Testis (tissue), 3 donors: ENCODE measurements around the gene COL4A1. TPM values are rescaled to one million over a fixed set of nuclear protein-coding genes. Genes with fewer than 3 reads are reported as not detected.
"Not testable (repeated sequence)": the region's sequence is repeated elsewhere in the genome, so short reads cannot be mapped to it uniquely, and the experiment has no call there.

Source experiments
- DNase-seq: peaks from one replicate; pipeline ENCODE4 v3.0.0-alpha.2; 2019
- H3K27ac ChIP-seq, 2 donors: fragments of 200-600 bp; sonication (generic); one replicate each; pipeline ENCODE4 v1.5.1; 2019
- H3K27me3 ChIP-seq: fragments of 200-600 bp; sonication (generic); one replicate; pipeline ENCODE4 v1.5.1; 2019
- H3K36me3 ChIP-seq: fragments of 200-600 bp; sonication (generic); one replicate; pipeline ENCODE4 v1.5.1; 2017; ENCODE audit warnings: low read depth; ENCODE audit errors: missing control alignments
- H3K4me1 ChIP-seq: fragments of 200-600 bp; sonication (generic); one replicate; pipeline ENCODE4 v1.5.1; 2019
- H3K4me3 ChIP-seq, 2 donors: fragments of 200-600 bp; sonication (generic); one replicate each; pipeline ENCODE4 v1.5.1; 2017 to 2019
- H3K9me3 ChIP-seq: fragments of 200-600 bp; sonication (generic); one replicate; pipeline ENCODE4 v1.5.1; 2017
- POLR2A ChIP-seq: fragments of 450-650 bp; IDR thresholded peaks from one replicate; pipeline ENCODE4 v1.6.1; 2017; ENCODE audit warnings: antibody characterized with exemption, mild to moderate bottlenecking, moderate library complexity
- WGBS, 2 donors: methylation state at CpG; one replicate each; pipeline ENCODE4 v1.1.5; 2018; 5-methylcytosine and 5-hydroxymethylcytosine counted together
- intact Hi-C: fragments of 100-400 bp; cut with DNase I; formaldehyde crosslinking; loops from one replicate; pipeline ENCODE4 v1.15.1; 2023; ENCODE audit warnings: low total_unique reads
- polyA plus RNA-seq: library from polyadenylated mRNA; stranded (reverse); fragments of 350-450 nt; fragmentation: Illumina TruSeq; extraction: RNeasy Lipid Tissue Mini Kit (QIAGEN cat#74804); gene quantifications from one replicate; pipeline ENCODE4 v1.2.3, GENCODE V29; 2014; ENCODE audit warnings: low read depth, low replicate concordance; ENCODE audit not compliant: insufficient read depth
- total RNA-seq, 2 donors: library from RNA; depleted of rRNA; stranded (reverse); fragments of >200 nt; gene quantifications; one replicate each; pipeline ENCODE4 v1.2.3, GENCODE V29; 2016
- TF ChIP-seq, protein P1 (sequence below), 3 experiments: fragments of 450-650 bp in 2 of 3; fragments of 200-600 bp in 1 of 3; sonication (generic) in 1 of 3; IDR thresholded peaks; one replicate each; pipeline ENCODE4 v1.5.1; 2016 to 2019; ENCODE audit warnings: antibody characterized with exemption in 3 of 3, mild to moderate bottlenecking in 2 of 3, moderate library complexity in 1 of 3

The COL4A1 gene
- total and polyA plus RNA-seq, 3 donors from 2014 or later = 35.5 to 43.0 (median 39.0) TPM

- Histone ChIP-seq H3K4me1 (no peaks in the 10 kb centered on the region), H3K36me3 (no peaks in the 10 kb centered on the region), H3K27ac (no peak overlapping the region), H3K4me3 (no peak overlapping the region), H3K27me3 (no peaks in the 10 kb centered on the region), H3K9me3 (no peaks in the 10 kb centered on the region)
- intact Hi-C loops = no loop called here
- 71 to 77% methylated on average over 6 to 8 of the region's 8 CpGs for WGBS, 2 donors
- no peak for DNase-seq
- TF ChIP-seq POLR2A = no peak
- TF ChIP-seq, protein P1, sequence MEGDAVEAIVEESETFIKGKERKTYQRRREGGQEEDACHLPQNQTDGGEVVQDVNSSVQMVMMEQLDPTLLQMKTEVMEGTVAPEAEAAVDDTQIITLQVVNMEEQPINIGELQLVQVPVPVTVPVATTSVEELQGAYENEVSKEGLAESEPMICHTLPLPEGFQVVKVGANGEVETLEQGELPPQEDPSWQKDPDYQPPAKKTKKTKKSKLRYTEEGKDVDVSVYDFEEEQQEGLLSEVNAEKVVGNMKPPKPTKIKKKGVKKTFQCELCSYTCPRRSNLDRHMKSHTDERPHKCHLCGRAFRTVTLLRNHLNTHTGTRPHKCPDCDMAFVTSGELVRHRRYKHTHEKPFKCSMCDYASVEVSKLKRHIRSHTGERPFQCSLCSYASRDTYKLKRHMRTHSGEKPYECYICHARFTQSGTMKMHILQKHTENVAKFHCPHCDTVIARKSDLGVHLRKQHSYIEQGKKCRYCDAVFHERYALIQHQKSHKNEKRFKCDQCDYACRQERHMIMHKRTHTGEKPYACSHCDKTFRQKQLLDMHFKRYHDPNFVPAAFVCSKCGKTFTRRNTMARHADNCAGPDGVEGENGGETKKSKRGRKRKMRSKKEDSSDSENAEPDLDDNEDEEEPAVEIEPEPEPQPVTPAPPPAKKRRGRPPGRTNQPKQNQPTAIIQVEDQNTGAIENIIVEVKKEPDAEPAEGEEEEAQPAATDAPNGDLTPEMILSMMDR (IDR thresholded peaks at IDR 0.05) = no peak
Measured at GRCh38 chr13:110323172-110323891, 16.4 kb upstream of the COL4A1 start.

GRCh38 chr13:110322828-110323171 is 15.8 kb upstream of the COL4A1 start:
- TF ChIP-seq POLR2A = no peak
- TF ChIP-seq, protein P1 (IDR thresholded peaks at IDR 0.05) = no peak
- intact Hi-C loops = no loop called here
- Histone ChIP-seq H3K36me3 (no peaks in the 10 kb centered on the region), H3K9me3 (no peaks in the 10 kb centered on the region), H3K4me3 (no peak overlapping the region), H3K27me3 (no peaks in the 10 kb centered on the region), H3K4me1 (no peaks in the 10 kb centered on the region), H3K27ac (no peak overlapping the region)
- 87 to 98% methylated on average over 7 of the region's 7 CpGs for WGBS, 2 donors
- DNase-seq = no peak

GRCh38 chr13:110322126-110322827 is 15.3 kb upstream of the COL4A1 start:
- WGBS, 2 donors = 86 to 91% methylated on average over 9 to 16 of the region's 16 CpGs
- H3K4me3 ChIP-seq = no peak overlapping the region
- no peaks in the 10 kb centered on the region for H3K9me3 ChIP-seq
- no peaks in the 10 kb centered on the region for H3K36me3 ChIP-seq
- H3K27ac ChIP-seq = no peak overlapping the region
- intact Hi-C loops = no loop called here
- no peak for DNase-seq
- no peak for TF ChIP-seq POLR2A
- TF ChIP-seq, protein P1 (IDR thresholded peaks at IDR 0.05) = no peak
- no peaks in the 10 kb centered on the region for H3K27me3 ChIP-seq
- H3K4me1 ChIP-seq = no peaks in the 10 kb centered on the region

- DNase-seq, H3K9me3 ChIP-seq, H3K36me3 ChIP-seq, H3K27me3 ChIP-seq, H3K4me1 ChIP-seq, H3K4me3 ChIP-seq, H3K27ac ChIP-seq, intact Hi-C loops: not testable (repeated sequence)
- WGBS, 2 donors = 91 to 92% methylated on average over 3 of the region's 3 CpGs
Measured at GRCh38 chr13:110321573-110321972, 14.6 kb upstream of the COL4A1 start.

DNA sequence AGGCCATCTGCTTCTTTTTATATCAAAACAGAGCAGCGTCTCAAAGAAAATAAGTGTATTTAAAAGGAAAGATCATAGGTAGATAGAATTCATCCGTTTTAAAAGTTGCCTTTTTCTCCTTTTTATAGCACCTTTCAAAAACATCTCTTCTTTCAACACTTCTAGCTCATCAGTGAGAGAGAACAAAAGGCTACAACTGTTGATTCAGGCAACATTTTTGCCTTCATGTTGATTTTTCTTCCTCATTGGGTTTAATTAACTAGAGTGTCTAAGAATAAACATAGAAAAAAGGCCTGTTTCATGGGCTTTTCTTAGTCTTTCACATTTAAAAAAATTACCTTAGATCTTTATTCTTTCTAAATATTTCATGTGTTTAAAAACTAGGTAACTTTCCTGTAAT is 13.7 kb upstream of the COL4A1 start:
- 48 to 55% methylated on average over 2 of the region's 2 CpGs for WGBS, 2 donors
- H3K4me3 ChIP-seq = no peak overlapping the region
- TF ChIP-seq, protein P1 (IDR thresholded peaks at IDR 0.05) = no peak
- no peaks in the 10 kb centered on the region for H3K27me3 ChIP-seq
- intact Hi-C loops = no loop called here
- no peaks in the 10 kb centered on the region for H3K9me3 ChIP-seq
- H3K4me1 ChIP-seq = no peaks in the 10 kb centered on the region
- DNase-seq = no peak
- no peaks in the 10 kb centered on the region for H3K36me3 ChIP-seq
- peak overlapping the region in 1 of 2 donors; percentile 53 for H3K27ac ChIP-seq
